B cell (primary cell): Measurements from ENCODE around the gene VWA5B1. TPM values are rescaled to one million over a fixed set of nuclear protein-coding genes. Genes with fewer than 3 reads are reported as not detected.

Source experiments
- ATAC-seq: fragments of 200-7000 bp; cut with Tn5 transposase; one replicate; pipeline ENCODE4 v1.10.0; 2021; ENCODE audit warnings: low read depth, mild to moderate bottlenecking, moderate number of reproducible peaks, moderate library complexity
- CTCF ChIA-PET: fragments of 350-600 bp; sonication (Branson Sonifier 250); formaldehyde crosslinking; loops from one replicate; lab custom pipeline; 2021; ENCODE audit warnings: antibody characterized with exemption, inconsistent platforms; lab: Charles Lee
- POLR2A ChIA-PET: fragments of 350-600 bp; sonication (Branson Sonifier 250); formaldehyde crosslinking; loops from one replicate; lab custom pipeline; 2021; ENCODE audit warnings: antibody characterized with exemption; lab: Charles Lee
- DNase-seq: peaks from one replicate; pipeline ENCODE4 v3.0.0; 2013
- H2AFZ ChIP-seq: 2 replicates; pipeline ENCODE4 v1.6.1; 2012; ENCODE audit warnings: mild to moderate bottlenecking, low read depth, low read length; ENCODE audit not compliant: insufficient read depth, poor library complexity, severe bottlenecking
- H3K27ac ChIP-seq, 2 donors: 1 replicate in 1 of 2; 2 replicates in 1 of 2; pipeline ENCODE4 v1.5.1; 2012 to 2013; ENCODE audit warnings: low read length in 2 of 2, mild to moderate bottlenecking in 2 of 2, moderate library complexity in 1 of 2
- H3K27me3 ChIP-seq, 4 experiments: fragments of 200-600 bp in 1 of 4; sonication (generic) in 1 of 4; replicated peaks in 1 of 4; 1 replicate in 2 of 4; 2 replicates in 2 of 4; pipeline versions ENCODE4 v1.6.1 to v1.7.0; 2013 to 2016; ENCODE audit warnings: low read length in 3 of 4, mild to moderate bottlenecking in 2 of 4, mixed read lengths in 1 of 4, moderate library complexity in 1 of 4; ENCODE audit not compliant: insufficient read depth in 4 of 4, control insufficient read depth in 3 of 4; ENCODE audit errors: control extremely low read depth in 1 of 4
- H3K36me3 ChIP-seq, 2 experiments: replicated peaks in 1 of 2; 1 replicate in 1 of 2; 2 replicates in 1 of 2; pipeline versions ENCODE4 v1.6.1 to v1.7.1; 2013; ENCODE audit warnings: low read length in 1 of 2; ENCODE audit not compliant: insufficient read depth in 2 of 2, control insufficient read depth in 1 of 2; ENCODE audit errors: control extremely low read depth in 1 of 2, extremely low read depth in 1 of 2
- H3K4me1 ChIP-seq, 2 donors: fragments of 200-600 bp in 1 of 2; sonication (generic) in 1 of 2; 1 replicate in 1 of 2; 2 replicates in 1 of 2; pipeline versions ENCODE4 v1.5.1 to v1.6.1; 2013 to 2017; ENCODE audit warnings: low read length in 2 of 2; ENCODE audit not compliant: control insufficient read depth in 2 of 2, insufficient read depth in 2 of 2
- H3K4me2 ChIP-seq: replicated peaks from 2 replicates; pipeline ENCODE3; 2012; ENCODE audit warnings: mild to moderate bottlenecking, low read depth, low read length; ENCODE audit not compliant: poor library complexity, severe bottlenecking
- H3K4me3 ChIP-seq, 5 experiments: fragments of 200-600 bp in 1 of 5; sonication (generic) in 1 of 5; 1 replicate in 3 of 5; 2 replicates in 2 of 5; pipeline versions ENCODE4 v1.5.1 to v1.7.0; 2011 to 2016; ENCODE audit warnings: low read length in 4 of 5, mild to moderate bottlenecking in 4 of 5, low read depth in 2 of 5, control low read depth in 1 of 5, moderate library complexity in 1 of 5; ENCODE audit not compliant: insufficient read depth in 1 of 5; ENCODE audit errors: control extremely low read depth in 1 of 5, extremely low read depth in 1 of 5
- H3K79me2 ChIP-seq: fragments of 200-600 bp; sonication (generic); one replicate; pipeline ENCODE4 v1.6.0; 2016; ENCODE audit warnings: low read length; ENCODE audit not compliant: control insufficient read depth, insufficient read depth
- H3K9ac ChIP-seq: fragments of 200-600 bp; sonication (generic); 2 replicates; pipeline ENCODE4 v1.6.1; 2017; ENCODE audit warnings: mild to moderate bottlenecking, low read length, moderate library complexity
- H3K9me3 ChIP-seq, 3 donors: one replicate each; pipeline versions ENCODE4 v1.6.1 to v1.7.1; 2013; ENCODE audit warnings: low read length in 2 of 3; ENCODE audit not compliant: control insufficient read depth in 2 of 3, insufficient read depth in 1 of 3; ENCODE audit errors: control extremely low read depth in 1 of 3
- H4K20me1 ChIP-seq: 2 replicates; pipeline ENCODE4 v1.6.0; 2012; ENCODE audit warnings: mild to moderate bottlenecking, low read length; ENCODE audit not compliant: insufficient read depth, control insufficient read depth, poor library complexity, severe bottlenecking
- H3K27ac Mint-ChIP-seq: one replicate; pipeline ENCODE4 v1.8.0; 2021; ENCODE audit warnings: mixed read lengths
- H3K27me3 Mint-ChIP-seq: one replicate; pipeline ENCODE4 v1.8.0; 2021; ENCODE audit warnings: mixed read lengths
- H3K4me1 Mint-ChIP-seq: one replicate; pipeline ENCODE4 v1.8.0; 2021; ENCODE audit warnings: mixed read lengths
- H3K4me3 Mint-ChIP-seq: one replicate; pipeline ENCODE4 v1.8.0; 2021; ENCODE audit warnings: mixed read lengths
- H3K9me3 Mint-ChIP-seq: one replicate; pipeline ENCODE4 v1.8.0; 2022; ENCODE audit warnings: mixed read lengths; ENCODE audit not compliant: insufficient read depth
- EZH2 ChIP-seq: IDR thresholded peaks from 2 replicates; pipeline ENCODE4 v1.6.1; 2012; ENCODE audit warnings: borderline replicate concordance, low read depth, mild to moderate bottlenecking, moderate library complexity, low read length; ENCODE audit not compliant: insufficient read depth, poor library complexity, severe bottlenecking
- WGBS: methylation state at CpG from one replicate; pipeline ENCODE4 v1.1.5; 2013; ENCODE audit warnings: missing lambda C conversion rate; ENCODE audit not compliant: insufficient coverage; 5-methylcytosine and 5-hydroxymethylcytosine counted together
- intact Hi-C: fragments of 100-400 bp; cut with micrococcal nuclease; formaldehyde crosslinking; loops from one replicate; pipeline ENCODE4 v1.10.0; 2022
- polyA plus RNA-seq: library from polyadenylated mRNA; depleted of rRNA; stranded (reverse); fragments of >200 nt; gene quantifications from 2 replicates; pipeline ENCODE4 v1.2.3, GENCODE V29; 2012
- total RNA-seq, 2 donors: library from RNA; stranded (reverse); fragments of 120-200 nt in 1 of 2; gene quantifications; 1 replicate in 1 of 2; 2 replicates in 1 of 2; pipeline versions ENCODE4 v1.2.3 to v1.2.4, GENCODE V29; 2013 to 2022
- TF ChIP-seq, protein P1 (sequence below): fragments of 200-600 bp; IDR thresholded peaks from one replicate; pipeline ENCODE4 v1.8.0; 2022; ENCODE audit warnings: antibody characterized with exemption, mild to moderate bottlenecking

VWA5B1 gene
- total and polyA plus RNA-seq, 2 donors (not counting 1 experiment from before 2014, with no cell fraction given): not detected

DNA sequence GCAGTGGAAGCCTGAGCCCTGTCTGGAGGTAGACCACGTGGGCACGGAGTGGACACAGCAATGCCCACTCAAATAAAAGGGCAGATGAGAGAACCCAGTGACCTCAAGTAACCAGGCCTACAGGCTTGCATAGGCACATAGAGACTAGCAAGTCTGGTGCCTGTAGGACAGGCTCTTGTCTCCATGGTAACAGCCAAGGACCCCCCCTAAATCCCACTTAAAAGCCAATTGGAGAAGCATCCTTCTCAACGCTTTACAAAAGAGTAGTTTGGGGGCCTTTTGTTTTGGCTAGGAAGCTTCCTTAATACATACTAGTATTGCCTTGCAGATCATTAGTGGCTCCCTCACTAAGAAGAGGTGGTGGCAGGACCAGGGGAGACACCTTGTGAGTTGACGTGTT is 63.9 kb downstream of the VWA5B1 start:
- peaks cover 0 to 4% of the 10 kb centered on the region in 2 donors for H3K4me1 ChIP-seq
- WGBS: 83% methylated on average over 2 of the region's 4 CpGs
- no peak overlapping the region for H3K4me3 Mint-ChIP-seq

DNA sequence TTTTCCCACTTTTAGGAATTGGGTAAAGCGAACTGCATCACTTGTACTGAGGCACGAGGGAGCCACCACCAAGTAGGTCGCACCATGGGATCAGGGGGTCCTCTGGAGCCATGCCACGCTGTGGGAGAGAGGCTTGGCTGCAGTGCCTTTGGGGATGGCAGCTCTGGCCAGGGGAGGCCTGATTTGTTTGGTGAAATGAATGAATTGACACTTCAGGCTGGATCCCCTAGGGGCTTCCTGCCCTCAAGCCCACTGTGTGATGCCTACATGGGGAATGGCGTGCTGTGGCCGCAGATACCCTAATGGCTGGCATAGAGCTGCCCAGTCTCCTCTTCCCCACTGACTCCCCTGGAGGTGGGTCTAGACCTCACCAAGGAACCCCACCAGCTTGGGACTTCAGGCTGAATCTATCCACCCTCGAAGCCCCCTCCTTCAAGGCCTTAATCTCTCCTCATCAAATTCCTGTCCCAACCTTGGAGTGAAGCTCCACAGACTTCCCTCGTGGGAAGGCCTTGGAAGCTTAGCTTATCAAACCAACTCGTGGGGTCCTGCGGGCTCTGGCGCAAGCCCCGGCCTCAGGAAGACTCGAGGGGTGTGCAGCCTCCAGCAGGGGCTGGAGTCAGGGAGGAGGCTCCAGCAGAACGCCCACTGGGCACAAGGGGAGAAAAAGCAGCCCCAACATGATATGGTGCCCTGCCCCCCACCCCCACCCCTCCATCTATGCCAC is 64.6 kb downstream of the VWA5B1 start:
- no peak overlapping the region for H3K4me3 ChIP-seq
- Mint-ChIP-seq H3K9me3 (no peaks in the 10 kb centered on the region), H3K4me1 (peaks cover 3% of the 10 kb centered on the region), H3K27me3 (peaks cover 48% of the 10 kb centered on the region), H3K4me3 (no peak overlapping the region), H3K27ac (no peak overlapping the region)
- H3K27ac ChIP-seq: no peak overlapping the region
- H3K27me3 ChIP-seq: peaks cover 0 to 16% (median 1%) of the 10 kb centered on the region in 4 experiments
- no peaks in the 10 kb centered on the region for H3K36me3 ChIP-seq
- ChIA-PET CTCF (no interaction called here), POLR2A (no interaction called here)
- H2AFZ ChIP-seq: no peak overlapping the region
- no peaks in the 10 kb centered on the region for H3K79me2 ChIP-seq
- intact Hi-C loops: no loop called here
- ATAC-seq (no peak), DNase-seq (no peak)
- H3K4me1 ChIP-seq: peaks cover 0 to 4% of the 10 kb centered on the region in 2 donors
- WGBS: 67% methylated on average over 12 of the region's 14 CpGs
- no peak for TF ChIP-seq EZH2
- TF ChIP-seq, protein P1, sequence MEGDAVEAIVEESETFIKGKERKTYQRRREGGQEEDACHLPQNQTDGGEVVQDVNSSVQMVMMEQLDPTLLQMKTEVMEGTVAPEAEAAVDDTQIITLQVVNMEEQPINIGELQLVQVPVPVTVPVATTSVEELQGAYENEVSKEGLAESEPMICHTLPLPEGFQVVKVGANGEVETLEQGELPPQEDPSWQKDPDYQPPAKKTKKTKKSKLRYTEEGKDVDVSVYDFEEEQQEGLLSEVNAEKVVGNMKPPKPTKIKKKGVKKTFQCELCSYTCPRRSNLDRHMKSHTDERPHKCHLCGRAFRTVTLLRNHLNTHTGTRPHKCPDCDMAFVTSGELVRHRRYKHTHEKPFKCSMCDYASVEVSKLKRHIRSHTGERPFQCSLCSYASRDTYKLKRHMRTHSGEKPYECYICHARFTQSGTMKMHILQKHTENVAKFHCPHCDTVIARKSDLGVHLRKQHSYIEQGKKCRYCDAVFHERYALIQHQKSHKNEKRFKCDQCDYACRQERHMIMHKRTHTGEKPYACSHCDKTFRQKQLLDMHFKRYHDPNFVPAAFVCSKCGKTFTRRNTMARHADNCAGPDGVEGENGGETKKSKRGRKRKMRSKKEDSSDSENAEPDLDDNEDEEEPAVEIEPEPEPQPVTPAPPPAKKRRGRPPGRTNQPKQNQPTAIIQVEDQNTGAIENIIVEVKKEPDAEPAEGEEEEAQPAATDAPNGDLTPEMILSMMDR: no peak
- no peaks in the 10 kb centered on the region for H4K20me1 ChIP-seq
- peaks cover 0 to 3% (median 0%) of the 10 kb centered on the region in 3 donors for H3K9me3 ChIP-seq
- no peak overlapping the region for H3K9ac ChIP-seq
- H3K4me2 ChIP-seq: no peak overlapping the region

More for the DNA sequence above, 63.9 kb downstream of the VWA5B1 start:
- Histone ChIP-seq H3K9me3 (peaks cover 0 to 6% (median 0%) of the 10 kb centered on the region in 3 donors), H3K4me3 (no peak overlapping the region), H3K36me3 (no peaks in the 10 kb centered on the region), H4K20me1 (no peaks in the 10 kb centered on the region), H3K27ac (no peak overlapping the region), H3K27me3 (peaks cover 0 to 16% (median 1%) of the 10 kb centered on the region in 4 experiments), H3K4me2 (no peak overlapping the region), H3K9ac (no peak overlapping the region), H2AFZ (no peak overlapping the region), H3K79me2 (no peaks in the 10 kb centered on the region)
- CTCF ChIA-PET: no interaction called here
- no peak for TF ChIP-seq EZH2
- TF ChIP-seq, protein P1: no peak
- H3K27ac Mint-ChIP-seq: no peak overlapping the region
- peaks cover 2% of the 10 kb centered on the region for H3K4me1 Mint-ChIP-seq
- DNase-seq (no peak), ATAC-seq (no peak)
- intact Hi-C loops: no loop called here
- POLR2A ChIA-PET: no interaction called here
- no peaks in the 10 kb centered on the region for H3K9me3 Mint-ChIP-seq
- peaks cover 44% of the 10 kb centered on the region for H3K27me3 Mint-ChIP-seq
